VCaP (cell line): ENCODE data around the gene TWF2.

Experiments
- H3K27ac ChIP-seq: fragments of 450-650 bp; 2 replicates; pipeline ENCODE4 v1.5.1; 2017
- TF ChIP-seq, protein P1 (sequence below): fragments of 450-650 bp; conservative IDR thresholded peaks from 2 replicates; pipeline ENCODE4 v1.5.1; 2017; ENCODE audit warnings: mild to moderate bottlenecking, moderate library complexity

The TWF2 gene

DNA sequence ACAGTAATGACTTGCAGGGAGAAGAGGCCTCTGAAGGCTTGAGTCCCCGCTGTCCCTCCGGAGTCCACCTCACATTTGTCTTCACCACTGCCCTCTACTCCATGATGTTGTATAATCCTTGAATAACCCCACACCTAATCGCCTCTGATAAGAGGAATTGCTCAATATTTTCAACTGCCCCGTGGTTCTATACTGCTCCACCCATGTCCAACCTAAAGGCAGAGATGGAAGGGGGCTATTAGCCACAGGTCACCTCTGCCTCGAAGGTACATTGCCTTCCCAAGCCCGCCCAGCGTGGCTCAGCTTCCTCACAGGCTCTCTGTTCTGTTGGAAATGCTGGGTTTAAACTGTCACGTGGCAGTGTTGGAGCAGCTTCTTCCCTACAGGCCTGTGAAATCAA lies 26.0 kb downstream of the TWF2 start:
- H3K27ac ChIP-seq, result no peak overlapping the region
- TF ChIP-seq, protein P1, sequence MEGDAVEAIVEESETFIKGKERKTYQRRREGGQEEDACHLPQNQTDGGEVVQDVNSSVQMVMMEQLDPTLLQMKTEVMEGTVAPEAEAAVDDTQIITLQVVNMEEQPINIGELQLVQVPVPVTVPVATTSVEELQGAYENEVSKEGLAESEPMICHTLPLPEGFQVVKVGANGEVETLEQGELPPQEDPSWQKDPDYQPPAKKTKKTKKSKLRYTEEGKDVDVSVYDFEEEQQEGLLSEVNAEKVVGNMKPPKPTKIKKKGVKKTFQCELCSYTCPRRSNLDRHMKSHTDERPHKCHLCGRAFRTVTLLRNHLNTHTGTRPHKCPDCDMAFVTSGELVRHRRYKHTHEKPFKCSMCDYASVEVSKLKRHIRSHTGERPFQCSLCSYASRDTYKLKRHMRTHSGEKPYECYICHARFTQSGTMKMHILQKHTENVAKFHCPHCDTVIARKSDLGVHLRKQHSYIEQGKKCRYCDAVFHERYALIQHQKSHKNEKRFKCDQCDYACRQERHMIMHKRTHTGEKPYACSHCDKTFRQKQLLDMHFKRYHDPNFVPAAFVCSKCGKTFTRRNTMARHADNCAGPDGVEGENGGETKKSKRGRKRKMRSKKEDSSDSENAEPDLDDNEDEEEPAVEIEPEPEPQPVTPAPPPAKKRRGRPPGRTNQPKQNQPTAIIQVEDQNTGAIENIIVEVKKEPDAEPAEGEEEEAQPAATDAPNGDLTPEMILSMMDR, result no peak

DNA sequence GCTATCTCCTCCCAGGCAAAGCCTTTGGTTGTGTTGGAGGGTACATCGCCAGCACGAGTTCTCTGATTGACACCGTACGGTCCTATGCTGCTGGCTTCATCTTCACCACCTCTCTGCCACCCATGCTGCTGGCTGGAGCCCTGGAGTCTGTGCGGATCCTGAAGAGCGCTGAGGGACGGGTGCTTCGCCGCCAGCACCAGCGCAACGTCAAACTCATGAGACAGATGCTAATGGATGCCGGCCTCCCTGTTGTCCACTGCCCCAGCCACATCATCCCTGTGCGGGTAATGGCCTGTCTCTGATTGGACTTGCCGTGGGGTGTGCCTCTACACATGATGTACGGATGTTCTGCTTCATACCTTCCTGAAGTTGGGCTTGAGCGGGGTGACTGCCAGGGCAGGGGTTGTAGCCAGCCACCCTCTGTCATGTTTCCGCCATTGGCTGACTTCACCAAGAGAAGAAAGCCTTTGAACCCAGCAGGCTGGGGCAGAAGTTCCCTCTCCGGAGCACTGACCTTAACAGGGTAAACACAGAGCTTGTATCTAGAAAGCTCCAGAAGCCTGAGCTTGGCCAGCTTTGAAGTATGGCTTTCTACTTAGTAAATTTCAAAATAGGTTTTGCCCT lies 27.6 kb downstream of the TWF2 start:
- H3K27ac ChIP-seq, result no peak overlapping the region
- TF ChIP-seq, protein P1, result no peak

DNA sequence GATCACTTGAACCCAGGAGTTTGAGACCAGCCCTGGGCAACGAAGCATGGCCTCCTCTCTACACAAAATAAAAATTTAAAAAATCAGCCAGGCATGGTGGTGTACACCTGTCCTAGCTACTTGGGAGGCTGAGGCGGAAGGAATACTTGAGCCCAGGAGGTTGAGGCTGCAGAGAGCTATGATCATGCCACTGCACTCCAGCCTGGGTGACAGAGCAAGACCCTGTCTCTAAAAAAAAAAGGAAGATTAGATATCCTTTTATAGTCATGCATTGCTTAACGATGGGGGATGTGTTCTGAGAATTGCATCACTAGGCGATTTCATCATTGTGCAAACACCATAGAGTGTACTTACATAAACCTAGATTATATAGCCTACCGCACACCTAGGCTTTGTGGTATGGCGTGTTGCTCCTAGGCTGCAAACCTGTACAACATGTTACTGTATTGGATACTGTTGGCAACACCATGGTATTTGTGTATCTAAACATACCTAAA lies 28.4 kb downstream of the TWF2 start:
- TF ChIP-seq, protein P1, result no peak
- H3K27ac ChIP-seq, result no peak overlapping the region

DNA sequence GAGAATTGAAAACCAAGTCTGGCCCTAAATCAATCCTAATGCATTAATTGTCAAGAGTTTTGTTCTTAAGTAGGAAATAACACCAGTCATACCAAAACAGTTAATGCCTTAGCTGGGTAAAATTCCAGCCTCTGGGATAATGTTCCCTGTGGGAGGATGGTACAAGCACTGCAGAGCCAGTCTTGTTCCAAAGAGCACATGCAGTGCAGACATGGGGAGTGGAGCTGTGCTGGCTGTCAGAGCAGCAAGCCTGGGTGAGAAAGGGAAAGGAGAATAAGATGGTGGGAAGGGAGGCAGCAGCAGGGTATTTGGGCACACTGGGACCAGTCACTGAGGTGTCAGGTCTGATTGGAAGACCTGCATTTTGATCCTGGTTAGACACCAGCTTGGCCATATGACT lies 28.9 kb downstream of the TWF2 start:
- TF ChIP-seq, protein P1, result no peak

DNA sequence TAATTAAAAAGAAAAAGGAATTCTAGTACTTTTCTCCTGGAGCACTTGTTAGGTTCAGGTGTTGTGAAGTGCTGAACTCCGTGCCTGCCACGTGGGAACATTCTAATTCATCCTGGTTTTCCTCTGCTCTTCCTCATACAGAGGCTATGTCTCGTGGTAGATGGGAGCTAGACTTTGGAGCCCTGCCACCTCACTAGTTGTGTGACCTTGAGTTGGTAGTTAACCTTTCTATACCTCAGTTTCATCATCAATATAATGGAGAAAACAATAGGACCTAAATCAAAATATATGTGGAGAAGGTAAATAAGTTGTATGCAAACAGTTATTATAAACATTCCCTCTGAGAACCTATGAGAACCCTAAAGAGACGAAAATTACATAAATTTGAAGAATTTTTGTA lies 30.4 kb downstream of the TWF2 start:
- TF ChIP-seq, protein P1, result no peak
- no peak overlapping the region for H3K27ac ChIP-seq

More for the DNA sequence above, 28.9 kb downstream of the TWF2 start:
- no peak overlapping the region for H3K27ac ChIP-seq

DNA sequence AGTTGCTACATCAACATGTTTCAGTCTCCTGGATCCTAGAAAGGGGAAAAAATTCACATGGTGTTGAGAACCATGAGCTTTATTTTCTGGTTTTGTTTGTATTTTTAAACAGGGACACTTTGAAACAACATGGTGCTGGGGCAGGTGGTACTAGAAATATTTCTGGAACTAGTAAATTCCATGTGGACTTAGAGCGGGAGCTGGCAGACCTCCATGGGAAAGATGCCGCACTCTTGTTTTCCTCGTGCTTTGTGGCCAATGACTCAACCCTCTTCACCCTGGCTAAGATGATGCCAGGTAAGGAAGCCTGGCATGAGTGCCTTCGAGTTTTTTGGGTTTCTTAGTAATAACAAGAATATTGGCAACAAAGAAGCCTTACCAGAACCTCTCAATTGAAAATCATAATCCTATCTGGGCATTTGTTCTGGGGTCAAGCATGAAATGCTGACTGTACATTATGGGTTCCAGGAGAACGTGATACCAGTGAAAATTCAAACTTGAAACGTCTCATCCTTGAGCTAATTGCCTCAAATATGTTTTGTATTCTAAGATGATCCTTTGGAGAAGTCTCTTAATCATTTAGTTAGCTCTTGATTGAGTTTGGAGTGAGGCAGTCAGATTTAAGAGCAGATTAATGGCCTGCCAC lies 33.1 kb downstream of the TWF2 start:
- no peak overlapping the region for H3K27ac ChIP-seq
- TF ChIP-seq, protein P1, result no peak

DNA sequence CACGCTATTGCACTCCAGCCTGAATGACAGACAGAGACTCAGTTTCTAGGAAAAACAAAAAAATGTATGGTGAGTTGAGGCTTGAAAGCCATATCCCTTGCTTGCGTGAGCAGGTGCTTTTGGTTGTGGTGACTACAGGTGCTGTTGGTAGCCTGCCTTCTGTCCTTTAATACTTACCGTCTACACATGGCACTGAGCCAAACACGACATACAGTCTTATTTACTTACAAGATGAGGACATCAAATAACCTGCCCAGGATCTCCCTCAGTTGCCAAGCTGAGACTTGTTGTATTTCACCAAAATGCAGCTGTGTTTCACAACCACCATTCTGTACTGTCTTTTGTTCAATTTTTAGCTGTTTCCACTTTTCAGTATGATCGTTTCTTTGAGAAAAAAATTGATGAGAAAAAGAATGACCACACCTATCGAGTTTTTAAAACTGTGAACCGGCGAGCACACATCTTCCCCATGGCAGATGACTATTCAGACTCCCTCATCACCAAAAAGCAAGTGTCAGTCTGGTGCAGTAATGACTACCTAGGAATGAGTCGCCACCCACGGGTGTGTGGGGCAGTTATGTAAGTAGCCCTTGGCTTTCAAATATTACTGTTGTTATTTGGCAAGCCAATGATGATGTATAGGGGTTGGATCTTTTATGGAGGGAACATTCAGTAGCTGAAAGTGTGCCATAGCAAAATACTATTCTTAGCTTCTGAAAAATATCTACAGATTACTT lies 34.5 kb downstream of the TWF2 start:
- TF ChIP-seq, protein P1, result no peak
- peak overlapping the region; percentile 60 for H3K27ac ChIP-seq
